GM23338 (cell line): Measurements from ENCODE around the gene ALDH1B1. TPM values are rescaled to one million over a fixed set of nuclear protein-coding genes. Genes with fewer than 3 reads are reported as not detected.

Experiments
- ATAC-seq: fragments of 200-7000 bp; cut with Tn5 transposase; 3 replicates; pipeline ENCODE4 v1.9.1; 2020
- DNase-seq: peaks from one replicate; pipeline ENCODE4 v3.0.0-alpha.2; 2015; ENCODE audit warnings: low spot score
- H2AFZ ChIP-seq: fragments of 200-600 bp; sonication (generic); 2 replicates; pipeline ENCODE4 v1.8.0; 2016; ENCODE audit warnings: antibody characterized with exemption, mild to moderate bottlenecking, moderate library complexity
- H3F3A ChIP-seq: fragments of 200-600 bp; sonication (generic); replicated peaks from 2 replicates; pipeline ENCODE4 v1.8.0; 2017; ENCODE audit warnings: antibody characterized with exemption, mixed run types, low read depth
- H3K27ac ChIP-seq: fragments of 200-600 bp; sonication (generic); 2 replicates; pipeline ENCODE4 v1.6.1; 2016; ENCODE audit warnings: low read depth
- H3K27me3 ChIP-seq: fragments of 200-600 bp; sonication (generic); 2 replicates; pipeline ENCODE4 v1.8.0; 2016; ENCODE audit warnings: mild to moderate bottlenecking, mixed run types, moderate library complexity; ENCODE audit not compliant: insufficient read depth
- H3K36me3 ChIP-seq: fragments of 200-600 bp; sonication (generic); 2 replicates; pipeline ENCODE4 v1.8.0; 2016; ENCODE audit warnings: mild to moderate bottlenecking; ENCODE audit not compliant: insufficient read depth
- H3K4me1 ChIP-seq: fragments of 200-600 bp; sonication (generic); 2 replicates; pipeline ENCODE4 v1.8.0; 2016; ENCODE audit warnings: mild to moderate bottlenecking, moderate library complexity; ENCODE audit not compliant: insufficient read depth
- H3K4me2 ChIP-seq: fragments of 200-600 bp; sonication (generic); 2 replicates; pipeline ENCODE4 v1.7.1; 2017; ENCODE audit warnings: mixed run types
- H3K4me3 ChIP-seq: fragments of 200-600 bp; sonication (generic); 2 replicates; pipeline ENCODE4 v1.6.1; 2016; ENCODE audit warnings: mixed run types
- H3K79me2 ChIP-seq: fragments of 200-600 bp; sonication (generic); replicated peaks from 2 replicates; pipeline ENCODE4 v1.8.0; 2017; ENCODE audit warnings: mild to moderate bottlenecking; ENCODE audit not compliant: insufficient read depth
- H3K9me2 ChIP-seq: fragments of 200-600 bp; sonication (generic); 2 replicates; pipeline ENCODE4 v1.8.0; 2017; ENCODE audit not compliant: insufficient read depth
- H4K20me1 ChIP-seq: fragments of 200-600 bp; sonication (generic); replicated peaks from 2 replicates; pipeline ENCODE4 v1.8.0; 2017; ENCODE audit warnings: mild to moderate bottlenecking; ENCODE audit not compliant: insufficient read depth
- H3K27ac Mint-ChIP-seq: 2 replicates; pipeline ENCODE4 v1.8.0; 2020; ENCODE audit warnings: inconsistent platforms, mild to moderate bottlenecking, moderate library complexity, mixed read lengths
- H3K27me3 Mint-ChIP-seq: 3 replicates; pipeline ENCODE4 v1.8.0; 2022; ENCODE audit warnings: low read depth, mild to moderate bottlenecking, moderate library complexity, mixed read lengths, inconsistent platforms; ENCODE audit not compliant: insufficient read depth, poor library complexity
- H3K36me3 Mint-ChIP-seq: 3 replicates; pipeline ENCODE4 v1.8.0; 2021; ENCODE audit warnings: low read depth, mild to moderate bottlenecking, inconsistent platforms, moderate library complexity, mixed read lengths
- H3K4me1 Mint-ChIP-seq: 3 replicates; pipeline ENCODE4 v1.8.0; 2020; ENCODE audit warnings: mild to moderate bottlenecking, inconsistent platforms, mixed read lengths
- H3K4me3 Mint-ChIP-seq: 3 replicates; pipeline ENCODE4 v1.8.0; 2021; ENCODE audit warnings: moderate library complexity, mild to moderate bottlenecking, inconsistent platforms, mixed read lengths
- H3K9me3 Mint-ChIP-seq: 3 replicates; pipeline ENCODE4 v1.8.0; 2020; ENCODE audit warnings: moderate library complexity, mild to moderate bottlenecking, inconsistent platforms, mixed read lengths
- CREB1 ChIP-seq: fragments of 250-450 bp; sonication (Bioruptor Pico); IDR thresholded peaks from 2 replicates; pipeline ENCODE4 v1.5.0; 2020; ENCODE audit warnings: low read depth, mild to moderate bottlenecking, moderate library complexity
- CTCF ChIP-seq, 2 experiments: fragments of 200-600 bp in 1 of 2; sonication (generic) in 1 of 2; conservative IDR thresholded peaks; 2 replicates each; pipeline versions ENCODE4 v1.5.1 to v1.6.1; 2016 to 2017; ENCODE audit warnings: antibody characterized with exemption in 2 of 2, low read depth in 2 of 2, mild to moderate bottlenecking in 2 of 2, moderate library complexity in 1 of 2
- EZH2 ChIP-seq: fragments of 200-600 bp; sonication (generic); IDR thresholded peaks from one replicate; pipeline ENCODE4 v1.8.0; 2017; ENCODE audit warnings: antibody characterized with exemption, mild to moderate bottlenecking, low read depth; ENCODE audit not compliant: unreplicated experiment
- EZH2phosphoT487 ChIP-seq: fragments of 200-600 bp; sonication (generic); IDR thresholded peaks from one replicate; pipeline ENCODE4 v1.8.1; 2018; ENCODE audit warnings: antibody characterized with exemption; ENCODE audit not compliant: unreplicated experiment
- NANOG ChIP-seq: IDR thresholded peaks from 2 replicates; pipeline ENCODE4 v1.6.1; 2016; ENCODE audit warnings: antibody characterized with exemption, borderline replicate concordance
- REST ChIP-seq: IDR thresholded peaks from one replicate; pipeline ENCODE4 v1.6.1; 2018; ENCODE audit warnings: antibody characterized with exemption; ENCODE audit not compliant: unreplicated experiment
- STAT1 ChIP-seq: IDR thresholded peaks from one replicate; pipeline ENCODE4 v1.6.1; 2016; ENCODE audit warnings: antibody characterized with exemption; ENCODE audit not compliant: unreplicated experiment
- ZNF114 ChIP-seq: fragments of 250-450 bp; sonication (Bioruptor Pico); IDR thresholded peaks from 2 replicates; pipeline ENCODE4 v1.5.0; 2020; ENCODE audit warnings: mild to moderate bottlenecking, moderate library complexity
- ZNF331 ChIP-seq: fragments of 250-450 bp; sonication (Bioruptor Pico); IDR thresholded peaks from 2 replicates; pipeline ENCODE4 v1.5.0; 2020; ENCODE audit warnings: low read depth, mild to moderate bottlenecking, moderate library complexity
- ZNF462 ChIP-seq: fragments of 250-450 bp; sonication (Bioruptor Pico); IDR thresholded peaks from 2 replicates; pipeline ENCODE4 v1.5.0; 2020; ENCODE audit warnings: mild to moderate bottlenecking, moderate library complexity
- polyA plus RNA-seq: library from polyadenylated mRNA; unstranded; fragments of >200 nt; fragmentation: Nextera tagmentation; extraction: Ambion mirVana; gene quantifications from 2 replicates; pipeline ENCODE4 v1.2.1, GENCODE V29; 2016
- total RNA-seq: library from RNA; depleted of rRNA; stranded (reverse); fragments of >200 nt; shearing (Covaris generic); gene quantifications from 2 replicates; pipeline ENCODE4 v1.2.3, GENCODE V29; 2014

ALDH1B1 gene
- total and polyA plus RNA-seq, 2 experiments from 2014 or later: 37.5 to 74.8 TPM

GRCh38 chr9:38424918-38425317, 32.4 kb downstream of the ALDH1B1 start:
- Mint-ChIP-seq H3K27ac (no peak overlapping the region), H3K36me3 (no peaks in the 10 kb centered on the region), H3K4me3 (peak overlapping the region; percentile 60; the same call in 2 of the 3 replicates), H3K9me3 (no peaks in the 10 kb centered on the region), H3K27me3 (peaks cover 34% of the 10 kb centered on the region), H3K4me1 (peaks cover 42% of the 10 kb centered on the region)
- TF ChIP-seq ZNF114: no peak
- no peak for TF ChIP-seq REST
- TF ChIP-seq EZH2phosphoT487: no peak
- TF ChIP-seq ZNF331 (CRISPR knock-in tag): no peak
- TF ChIP-seq NANOG: no peak
- no peak for TF ChIP-seq CTCF (conservative IDR thresholded peaks at IDR 0.05; ENCODE audit: low read depth in 2 of 2)
- no peak for TF ChIP-seq CREB1 (CRISPR knock-in tag)
- TF ChIP-seq STAT1: no peak
- no peak for TF ChIP-seq ZNF462 (CRISPR knock-in tag)
- TF ChIP-seq EZH2: no peak
- Histone ChIP-seq H3K27ac (no peak overlapping the region), H3F3A (peaks cover 6% of the 10 kb centered on the region; the same call in 1 of the 2 replicates), H2AFZ (peak overlapping the region; percentile 72; the same call in 1 of the 2 replicates), H3K36me3 (no peaks in the 10 kb centered on the region), H3K27me3 (peaks cover 53% of the 10 kb centered on the region), H3K4me2 (peak overlapping the region; percentile 90), H3K4me1 (peaks cover 34% of the 10 kb centered on the region), H3K4me3 (peak overlapping the region; percentile 64), H3K79me2 (no peaks in the 10 kb centered on the region), H3K9me2 (no peaks in the 10 kb centered on the region), H4K20me1 (no peaks in the 10 kb centered on the region; the same call in 1 of the 2 replicates)
- no peak for DNase-seq
- no peak for ATAC-seq
